RWPE2 (cell line): ENCODE results near the gene KRTAP5-4.
A peak's percentile ranks its signal among the peaks of the same experiment; 100 is the strongest.
"Not testable (repeated sequence)": the region's sequence is repeated elsewhere in the genome, so short reads cannot be mapped to it uniquely, and the experiment has no call there.

ENCODE experiments used
- ATAC-seq: fragments of 200-7000 bp; cut with Tn5 transposase; 3 replicates; pipeline ENCODE4 v1.9.1; 2021; ENCODE audit warnings: low read depth
- DNase-seq: peaks from one replicate; pipeline ENCODE4 v3.0.0-alpha.2; 2020; ENCODE audit warnings: low spot score
- H3K27ac ChIP-seq: fragments of 450-650 bp; 2 replicates; pipeline ENCODE4 v1.5.1; 2017; ENCODE audit warnings: mild to moderate bottlenecking; ENCODE audit not compliant: poor library complexity, severe bottlenecking
- H3K27me3 ChIP-seq: fragments of 250-450 bp; sonication (Bioruptor Pico); 2 replicates; pipeline ENCODE4 v1.5.1; 2021; ENCODE audit warnings: mild to moderate bottlenecking, moderate library complexity; ENCODE audit not compliant: insufficient read depth, poor library complexity, severe bottlenecking
- H3K36me3 ChIP-seq: fragments of 250-450 bp; sonication (Bioruptor Pico); 2 replicates; pipeline ENCODE4 v1.5.1; 2020; ENCODE audit warnings: low read depth, mild to moderate bottlenecking, moderate library complexity
- H3K4me1 ChIP-seq: fragments of 250-450 bp; sonication (Bioruptor Pico); 2 replicates; pipeline ENCODE4 v1.5.1; 2021; ENCODE audit warnings: mild to moderate bottlenecking, moderate library complexity; ENCODE audit not compliant: insufficient read depth, poor library complexity, severe bottlenecking
- H3K4me3 ChIP-seq: fragments of 250-450 bp; sonication (Bioruptor Pico); 2 replicates; pipeline ENCODE4 v1.5.1; 2021; ENCODE audit warnings: mild to moderate bottlenecking, moderate library complexity; ENCODE audit not compliant: severe bottlenecking
- H3K9me3 ChIP-seq: fragments of 250-450 bp; sonication (Bioruptor Pico); 2 replicates; pipeline ENCODE4 v1.5.1; 2021; ENCODE audit warnings: mild to moderate bottlenecking, moderate library complexity; ENCODE audit not compliant: severe bottlenecking
- CTCF ChIP-seq: fragments of 450-650 bp; IDR thresholded peaks from one replicate; pipeline ENCODE4 v1.5.1; 2017; ENCODE audit warnings: mild to moderate bottlenecking, moderate library complexity; ENCODE audit not compliant: poor library complexity, severe bottlenecking

The KRTAP5-4 gene

GRCh38 chr11:1592628-1593027 is 29.3 kb downstream of the KRTAP5-4 start:
- Histone ChIP-seq H3K27ac (no peak overlapping the region), H3K36me3 (no peaks in the 10 kb centered on the region), H3K4me1 (no peaks in the 10 kb centered on the region), H3K27me3 (no peaks in the 10 kb centered on the region), H3K9me3 (no peaks in the 10 kb centered on the region), H3K4me3 (no peak overlapping the region)
- DNase-seq: no peak
- no peak for TF ChIP-seq CTCF
- no peak for ATAC-seq

- no peak for DNase-seq
- H3K27me3 ChIP-seq: no peaks in the 10 kb centered on the region
- H3K4me1 ChIP-seq: no peaks in the 10 kb centered on the region
- ATAC-seq: no peak
- H3K27ac ChIP-seq: no peak overlapping the region
- no peak overlapping the region for H3K4me3 ChIP-seq
- TF ChIP-seq CTCF: no peak
- no peaks in the 10 kb centered on the region for H3K36me3 ChIP-seq
- no peaks in the 10 kb centered on the region for H3K9me3 ChIP-seq
Observed at GRCh38 chr11:1589996-1590395, 31.9 kb downstream of the KRTAP5-4 start.

- not testable (repeated sequence) for H3K4me1 ChIP-seq, H3K27ac ChIP-seq, H3K4me3 ChIP-seq, DNase-seq, H3K9me3 ChIP-seq, H3K36me3 ChIP-seq, H3K27me3 ChIP-seq
- peak; percentile 68 for ATAC-seq
Observed at GRCh38 chr11:1589191-1589963, 32.6 kb downstream of the KRTAP5-4 start.

- Histone ChIP-seq H3K9me3 (no peaks in the 10 kb centered on the region), H3K4me1 (no peaks in the 10 kb centered on the region), H3K27ac (no peak overlapping the region), H3K4me3 (no peak overlapping the region), H3K36me3 (no peaks in the 10 kb centered on the region), H3K27me3 (no peaks in the 10 kb centered on the region)
- DNase-seq (no peak), ATAC-seq (no peak)
- no peak for TF ChIP-seq CTCF
Observed at GRCh38 chr11:1586699-1587098, 35.2 kb downstream of the KRTAP5-4 start.

GRCh38 chr11:1584661-1585370 is 37.1 kb downstream of the KRTAP5-4 start, which contains the start of gene KRTAP5-1:
TSS of gene KRTAP5-1 (minus strand) at chr11:1585283. CDS start at chr11:1585249, 34 bp downstream.
- H3K27me3 ChIP-seq, H3K9me3 ChIP-seq, H3K4me3 ChIP-seq, DNase-seq, H3K27ac ChIP-seq, H3K4me1 ChIP-seq, H3K36me3 ChIP-seq, ATAC-seq: not testable (repeated sequence)

DNA sequence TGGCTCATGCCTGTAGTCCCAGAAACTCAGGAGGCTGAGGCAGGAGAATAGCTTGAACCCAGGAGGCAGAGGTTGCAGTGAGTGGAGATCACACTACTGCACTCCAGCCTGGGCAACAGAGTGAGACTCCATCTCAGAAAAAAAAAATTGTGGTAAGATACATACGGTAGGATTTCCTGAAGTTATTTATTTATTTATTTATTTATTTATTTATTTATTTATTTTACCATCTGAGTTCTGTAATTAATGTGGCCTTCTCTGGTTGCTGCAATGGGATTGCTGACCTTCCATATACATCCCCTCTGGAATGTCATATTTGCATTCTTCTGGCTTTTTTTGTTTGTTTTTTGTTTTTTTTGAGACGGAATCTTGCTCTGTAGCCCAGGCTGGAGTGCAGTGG is 39.0 kb downstream of the KRTAP5-4 start:
- not testable (repeated sequence) for H3K9me3 ChIP-seq, H3K27me3 ChIP-seq, ATAC-seq, H3K4me3 ChIP-seq, H3K4me1 ChIP-seq, H3K27ac ChIP-seq, DNase-seq, H3K36me3 ChIP-seq
